ENCODE measurements around the gene XRCC5.

GRCh38 chr2:216188956-216189355 lies 79.8 kb downstream of the XRCC5 start:
- TF ChIP-seq POLR2A (IDR thresholded peaks at IDR 0.05; ENCODE audit: low read depth, low read length) (no peak), POLR2AphosphoS5 (IDR thresholded peaks at IDR 0.05; ENCODE audit: low read depth, low read length) (no peak), TAF1 (IDR thresholded peaks at IDR 0.05; ENCODE audit: borderline replicate concordance, low read depth, low read length) (no peak)

All from GM12892 (cell line).